HG02852 (cell line): ENCODE data around the gene NOXA1.
"Not testable (repeated sequence)": the region's sequence is repeated elsewhere in the genome, so short reads cannot be mapped to it uniquely, and the experiment has no call there.

Experiments used
- ATAC-seq: cut with Tn5 transposase; IDR thresholded peaks from one replicate; pipeline ENCODE4 v1.9.1; 2021; ENCODE audit warnings: mild to moderate bottlenecking, moderate library complexity; ENCODE audit not compliant: unreplicated experiment

The NOXA1 gene

DNA sequence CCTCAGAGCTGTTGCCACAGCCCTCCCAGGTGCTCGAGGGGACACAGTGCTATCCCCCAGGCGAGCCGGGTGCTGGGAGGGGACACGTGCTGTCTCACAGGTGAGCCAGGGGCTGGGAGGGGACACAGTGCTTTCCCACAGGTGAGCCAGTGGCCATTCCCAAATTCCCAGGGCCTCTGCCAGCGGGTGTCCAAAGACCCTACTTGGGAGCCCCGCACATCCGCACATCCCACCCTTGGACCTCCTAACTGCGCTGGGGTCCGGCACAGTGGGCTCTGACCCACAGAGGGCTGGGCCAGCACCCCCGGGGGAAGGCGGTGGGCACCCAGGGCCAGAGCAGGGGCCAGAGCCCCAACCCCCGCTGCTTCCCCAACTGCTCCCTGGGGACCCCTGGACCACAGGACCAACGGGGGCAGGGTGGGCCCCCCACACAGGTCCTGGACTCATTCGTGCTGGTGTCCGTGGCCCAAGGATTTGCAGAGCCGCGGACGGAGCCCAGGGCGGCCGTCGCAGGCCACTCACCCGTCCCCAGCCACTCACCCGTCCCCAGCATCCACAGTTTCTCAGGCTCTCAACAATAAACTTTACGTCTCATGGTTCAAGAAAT lies 18.1 kb upstream of the NOXA1 start:
- no peak for ATAC-seq

DNA sequence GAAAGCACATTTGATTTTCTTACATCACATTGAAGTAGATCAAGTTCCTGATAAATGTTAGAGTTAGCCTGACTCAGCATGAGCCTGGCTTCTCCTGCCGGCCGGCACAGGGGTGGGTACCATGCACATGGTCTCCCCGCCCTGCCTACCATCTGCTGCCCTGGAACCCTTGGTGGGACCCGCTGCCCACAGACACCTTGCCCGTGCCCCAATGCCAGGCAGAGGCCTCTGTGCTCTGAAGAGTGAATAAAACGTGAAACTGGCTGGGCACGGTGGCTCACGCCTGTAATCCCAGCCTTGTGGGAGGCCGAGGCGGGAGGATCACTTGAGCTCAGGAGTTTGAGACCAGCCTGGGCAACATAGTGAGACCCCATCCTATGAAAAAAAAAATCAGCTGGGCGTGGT lies 17.5 kb upstream of the NOXA1 start:
- ATAC-seq, result no peak

DNA sequence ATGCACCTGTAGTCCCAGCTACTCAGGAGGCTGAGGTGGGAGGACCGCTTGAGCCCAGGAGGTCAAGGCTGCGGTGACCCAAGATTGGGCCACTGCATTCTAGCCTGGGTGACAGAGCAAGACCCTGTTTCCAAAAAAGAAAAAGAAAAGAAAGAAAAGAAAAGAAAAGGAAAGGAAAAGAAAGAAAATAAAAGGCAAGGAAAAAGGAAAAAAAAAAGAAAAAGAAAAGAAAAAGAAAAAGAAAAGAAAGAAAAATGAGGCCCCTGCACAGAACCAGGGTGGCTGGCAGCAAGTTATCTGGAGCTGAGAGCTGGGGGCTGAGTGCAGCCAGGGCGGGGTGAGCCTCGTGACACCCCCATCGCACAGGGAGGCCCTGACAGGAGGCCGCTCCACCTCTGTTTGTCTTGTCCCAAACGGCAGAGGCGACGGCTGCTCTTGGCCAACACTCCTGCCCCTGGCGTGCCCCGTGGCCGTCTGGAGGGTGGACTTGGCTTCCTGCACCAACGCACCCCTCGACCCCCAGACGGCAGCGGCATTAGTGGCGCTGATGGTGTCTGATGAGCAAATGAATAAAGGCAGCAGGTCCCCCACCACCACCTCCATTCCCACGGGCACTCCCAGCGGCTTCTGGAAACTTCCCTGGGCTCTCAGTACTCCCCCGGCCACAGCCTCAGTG lies 17.0 kb upstream of the NOXA1 start:
- no peak for ATAC-seq

DNA sequence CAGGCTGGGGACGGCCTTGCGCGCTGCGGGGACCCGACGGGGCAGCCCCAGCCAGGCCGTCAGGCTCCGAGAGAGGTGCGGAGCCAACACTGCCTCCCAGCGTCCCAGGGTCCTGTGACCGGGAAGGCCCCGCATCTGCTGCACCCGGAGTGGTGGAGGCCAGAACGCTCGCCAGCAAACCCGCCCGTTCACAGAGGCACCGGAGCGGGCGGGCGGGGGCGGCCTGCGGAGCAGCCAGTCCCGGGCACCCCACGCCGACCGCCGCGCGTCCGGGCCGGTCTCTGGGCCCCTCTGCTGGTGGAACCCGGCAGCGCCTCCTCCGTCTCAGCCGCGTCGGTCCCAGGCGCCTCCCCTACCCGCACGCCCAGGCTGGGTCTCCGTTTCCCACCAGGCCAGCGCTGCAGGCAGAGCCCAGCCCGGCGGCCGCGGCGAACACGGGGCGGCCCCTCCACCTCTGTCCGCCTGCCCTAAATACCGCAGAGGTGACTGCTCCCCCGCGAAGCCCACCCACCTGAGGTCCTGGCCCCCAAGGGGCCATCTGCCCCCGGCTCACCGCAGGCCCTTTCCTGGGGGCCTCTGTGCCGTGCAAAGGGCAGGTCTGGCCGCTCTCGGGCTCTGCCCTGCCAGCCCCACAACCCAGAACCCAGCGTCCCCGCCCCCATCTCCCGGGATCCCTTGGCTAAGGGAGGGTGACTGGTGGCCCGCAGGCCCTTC lies 16.2 kb upstream of the NOXA1 start:
- no peak for ATAC-seq

DNA sequence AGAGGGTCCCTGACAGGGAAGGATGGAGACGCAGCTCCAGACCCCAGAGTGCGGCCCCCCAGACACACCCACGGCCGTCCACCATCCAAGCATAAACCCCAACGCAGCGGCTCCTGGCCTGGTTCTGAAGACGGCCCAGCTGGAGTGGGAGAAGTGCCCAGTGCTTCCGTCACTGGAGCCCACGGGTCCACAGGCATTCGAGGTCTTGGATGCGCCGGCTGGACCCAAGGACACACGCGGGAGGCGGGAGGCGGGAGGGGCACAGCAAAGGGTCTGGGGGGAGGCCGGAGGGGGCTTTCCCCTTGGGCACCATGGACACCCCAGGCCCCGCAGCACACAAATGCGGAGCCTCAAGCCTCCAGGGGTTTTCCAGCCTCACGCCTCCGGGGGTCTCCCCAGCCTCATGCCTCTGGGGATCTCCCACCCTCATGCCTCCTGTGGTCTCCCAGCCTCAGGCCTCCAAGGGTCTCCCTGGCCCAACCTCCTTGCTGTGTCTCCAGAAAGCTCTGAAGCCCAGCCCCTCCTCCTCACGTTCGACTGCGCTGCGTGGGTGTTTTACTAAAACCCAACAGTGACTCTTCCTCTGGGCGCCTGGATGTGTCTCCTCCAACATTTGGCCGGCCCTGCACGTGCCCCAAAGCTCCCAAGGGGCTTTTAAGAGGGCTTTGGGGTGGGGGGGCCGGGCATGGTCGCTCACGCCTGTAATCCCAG lies 15.4 kb upstream of the NOXA1 start:
- ATAC-seq, result no peak

DNA sequence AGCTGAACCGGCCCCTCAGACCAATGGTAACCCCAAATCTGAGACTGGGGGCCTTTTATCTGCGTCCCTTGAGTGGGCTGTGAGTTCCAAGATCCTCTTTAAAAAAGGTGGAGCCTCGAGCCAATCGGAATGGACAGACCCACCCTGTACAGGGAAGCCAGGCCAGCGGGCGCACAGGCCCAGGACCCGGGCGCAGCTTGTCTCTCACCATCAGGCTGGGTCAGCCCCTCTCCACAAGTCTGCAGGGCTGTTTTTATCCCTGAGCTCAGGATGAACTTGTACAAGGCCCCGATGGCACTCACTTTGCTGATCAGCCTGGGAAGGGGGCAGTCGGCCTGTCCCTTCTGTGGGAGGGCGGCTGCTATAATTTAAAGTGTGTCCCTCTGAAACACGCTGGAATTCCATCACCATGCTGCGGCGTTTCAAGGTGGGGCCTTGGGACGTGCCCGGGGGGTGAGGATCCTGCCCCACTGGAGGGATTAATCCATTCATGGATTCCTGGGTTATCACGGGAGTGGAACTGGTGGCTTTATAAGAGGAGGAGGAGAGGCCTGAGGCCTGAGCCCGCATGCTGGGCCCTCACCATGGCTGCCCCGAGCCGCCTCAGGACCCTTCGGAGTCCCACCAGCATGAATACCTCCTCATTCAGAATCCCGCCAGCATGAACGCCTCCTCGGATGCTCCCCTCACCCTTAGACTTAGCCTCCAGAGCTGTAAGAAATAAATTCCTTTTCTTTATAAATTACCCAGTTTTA lies 14.4 kb upstream of the NOXA1 start:
- ATAC-seq, result no peak

DNA sequence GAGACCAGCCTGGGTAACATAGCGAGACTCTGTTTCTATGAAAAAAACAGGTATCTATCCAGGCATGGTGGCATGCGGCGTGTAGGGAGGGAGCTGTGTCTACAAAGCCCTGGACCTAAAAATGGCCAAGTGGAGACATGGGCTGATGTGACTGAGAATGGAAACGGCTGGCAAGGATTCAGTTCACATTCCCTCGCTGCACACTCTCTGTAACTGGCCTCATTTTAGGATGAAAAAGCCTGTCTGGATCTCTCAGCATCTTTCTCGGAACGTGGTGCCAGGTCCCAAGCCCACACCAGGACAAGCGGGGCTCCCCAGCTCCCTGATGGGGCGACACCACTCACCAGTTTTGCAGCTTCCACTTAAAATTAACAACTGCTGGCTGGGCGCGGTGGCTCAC lies 13.7 kb upstream of the NOXA1 start:
- no peak for ATAC-seq

DNA sequence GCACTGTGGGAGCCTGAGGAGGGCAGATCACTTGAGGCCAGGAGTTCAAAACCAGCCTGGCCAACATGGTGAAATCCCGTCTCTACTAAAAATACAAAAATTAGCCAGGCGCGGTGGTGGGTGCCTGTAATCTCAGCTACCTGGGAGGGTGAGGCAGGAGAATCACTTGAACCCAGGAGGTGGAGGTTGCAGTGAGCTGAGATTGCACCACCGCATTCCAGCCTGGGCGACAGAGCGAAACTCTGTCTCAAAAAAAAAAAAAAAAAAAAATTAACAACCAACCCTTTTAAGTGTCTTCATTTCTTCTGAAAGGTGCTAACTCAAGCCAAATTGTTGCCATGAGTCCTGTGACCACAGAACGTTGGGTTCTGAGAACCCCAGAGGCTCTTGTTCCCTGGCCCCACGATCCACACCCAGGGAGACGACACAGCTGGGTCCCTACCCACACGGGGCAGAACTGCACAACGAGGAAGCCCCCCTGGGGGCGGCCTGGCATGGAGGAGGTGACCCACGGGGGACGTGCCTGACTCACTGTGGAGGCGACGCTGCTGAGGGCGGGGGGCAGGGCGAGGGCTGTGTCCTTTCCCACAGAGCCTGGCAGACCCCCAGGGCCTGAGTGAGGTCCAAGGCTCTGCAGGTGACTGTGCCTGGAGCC lies 12.8 kb upstream of the NOXA1 start:
- not testable (repeated sequence) for ATAC-seq

DNA sequence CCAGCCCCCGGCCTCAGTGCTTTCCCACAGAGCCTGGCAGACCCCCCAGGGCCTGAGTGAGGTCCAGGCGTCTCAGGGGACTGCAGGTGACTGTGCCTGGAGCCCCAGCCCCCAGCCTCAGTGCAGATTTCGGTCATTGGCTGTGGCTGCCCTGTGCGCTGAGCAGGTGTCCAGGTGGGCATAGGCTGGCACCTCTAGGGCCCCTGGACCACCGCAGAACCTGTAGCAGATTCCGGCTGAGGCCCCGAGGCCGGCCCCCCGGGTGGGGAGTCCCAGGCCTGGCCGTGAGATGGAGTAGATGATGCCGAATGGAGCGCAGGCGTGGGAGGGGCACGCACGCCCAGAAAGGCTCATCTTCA lies 12.3 kb upstream of the NOXA1 start:
- no peak for ATAC-seq

DNA sequence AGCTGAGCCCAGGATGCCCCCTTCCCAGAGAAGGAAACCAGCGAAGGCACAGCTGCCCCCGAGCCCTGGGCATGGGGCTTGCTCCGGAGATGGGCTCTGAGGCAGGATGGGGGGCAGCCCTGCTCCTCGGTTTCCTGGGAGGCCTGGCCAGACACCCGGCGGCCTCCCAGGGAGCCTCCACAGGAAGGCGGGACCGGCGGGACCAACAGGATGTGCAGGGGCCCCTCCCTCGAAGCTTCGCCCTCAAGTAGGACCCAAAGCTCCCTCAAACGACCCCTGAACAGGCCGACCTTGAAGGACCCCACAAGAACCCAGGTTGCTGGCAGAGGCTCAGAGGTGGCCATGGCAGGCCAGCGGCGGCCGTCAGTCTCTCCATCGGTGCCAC lies 11.9 kb upstream of the NOXA1 start:
- no peak for ATAC-seq

DNA sequence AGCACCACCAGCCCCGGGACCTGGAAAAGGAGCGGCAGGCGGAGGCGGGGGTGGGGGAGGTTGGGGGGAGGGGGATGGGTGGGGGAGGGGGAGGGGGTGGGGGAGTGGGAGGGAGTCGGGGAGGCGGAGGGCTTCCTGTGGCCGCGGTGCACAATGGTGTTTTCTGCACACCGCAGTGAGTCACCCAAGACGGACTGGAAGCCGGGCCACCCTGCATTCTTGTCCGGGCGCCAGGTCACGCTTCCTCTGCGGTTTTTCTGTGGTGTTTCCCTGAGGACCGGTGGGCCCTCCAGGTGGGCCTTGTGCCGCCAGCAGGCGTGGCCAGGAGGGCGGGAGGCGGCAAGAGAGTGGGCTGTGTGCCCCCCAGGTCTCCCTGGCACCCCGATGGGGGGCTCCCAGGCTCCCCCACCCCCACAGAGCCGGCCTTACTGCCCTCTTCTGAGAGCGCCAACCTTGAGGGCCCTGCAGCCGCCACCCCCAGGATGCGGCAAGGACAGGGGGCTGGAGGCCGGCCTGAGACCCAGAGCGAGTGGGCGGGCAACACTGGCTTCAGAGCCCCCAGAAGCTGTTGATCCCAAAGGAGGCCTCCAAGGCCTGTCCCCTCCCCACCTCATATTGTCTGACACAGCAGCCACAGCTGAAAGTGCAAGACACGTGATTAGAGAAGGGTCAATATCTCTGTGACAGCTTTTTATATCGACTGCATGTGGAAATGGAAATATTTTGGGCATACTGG lies 11.4 kb upstream of the NOXA1 start:
- ATAC-seq, result no peak

DNA sequence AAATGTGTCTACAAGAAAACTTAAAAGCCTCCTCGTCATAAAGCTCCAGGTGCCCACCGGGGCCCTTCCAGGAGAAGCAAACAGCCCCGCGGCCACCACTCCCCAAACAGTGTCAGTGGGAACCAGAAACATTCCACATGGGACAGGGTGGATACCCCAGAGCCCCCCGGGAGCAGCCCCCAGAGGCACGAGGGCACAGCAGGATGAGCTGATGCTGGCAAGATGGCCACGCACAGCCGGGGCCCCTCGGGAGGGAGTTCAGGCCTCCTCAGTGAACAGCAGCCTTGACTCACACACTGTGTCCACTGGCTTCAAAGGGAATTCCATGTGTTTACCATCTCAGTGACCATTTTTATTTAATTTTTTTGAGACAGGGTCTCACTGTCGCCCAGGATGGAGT lies 10.8 kb upstream of the NOXA1 start:
- no peak for ATAC-seq

DNA sequence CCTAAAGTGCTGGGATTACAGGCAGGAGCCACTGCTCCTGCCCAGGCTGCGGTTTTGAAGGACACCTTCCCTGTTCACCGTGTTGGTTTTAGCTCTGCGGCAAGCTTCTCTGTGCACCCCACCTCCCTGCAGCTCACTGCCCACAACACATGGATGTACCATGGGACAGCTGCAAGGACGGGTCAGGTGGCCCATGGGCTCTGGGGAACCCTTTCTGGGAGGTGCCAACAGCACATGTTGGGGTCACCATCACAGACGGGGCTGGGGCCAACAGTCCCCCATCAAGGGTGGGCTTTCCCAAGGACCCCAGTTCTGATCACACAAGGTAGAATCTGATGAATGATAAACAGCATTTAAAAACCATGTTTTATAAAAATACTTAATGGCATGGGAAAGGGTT lies 7.7 kb upstream of the NOXA1 start:
- ATAC-seq, result no peak

DNA sequence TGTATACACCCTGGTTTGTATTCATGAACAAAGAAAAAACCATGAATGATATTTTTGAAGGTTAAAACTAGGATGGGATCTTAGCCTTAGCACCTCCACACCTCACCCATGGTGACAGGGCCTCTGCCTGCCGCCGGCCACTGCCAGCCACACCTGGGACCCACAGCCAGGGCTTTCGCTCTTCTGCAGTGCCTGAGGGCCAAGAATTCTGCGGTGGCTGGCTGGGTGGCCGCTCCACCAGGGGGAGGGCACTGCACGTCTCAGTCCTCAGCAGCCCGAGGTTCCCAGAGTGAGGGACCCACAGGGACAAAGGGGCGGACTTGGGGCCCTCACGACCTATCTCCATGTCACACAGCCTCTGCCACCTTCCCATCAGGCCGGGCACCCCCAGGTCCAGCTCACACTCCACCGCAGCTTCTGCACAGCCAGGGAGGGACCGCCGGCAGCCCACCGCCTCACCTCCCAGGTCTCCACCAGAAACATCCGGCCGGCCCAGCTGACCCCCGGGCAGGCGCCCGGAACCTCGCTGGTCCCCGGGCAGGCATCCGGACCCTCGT lies 7.1 kb upstream of the NOXA1 start:
- no peak for ATAC-seq

DNA sequence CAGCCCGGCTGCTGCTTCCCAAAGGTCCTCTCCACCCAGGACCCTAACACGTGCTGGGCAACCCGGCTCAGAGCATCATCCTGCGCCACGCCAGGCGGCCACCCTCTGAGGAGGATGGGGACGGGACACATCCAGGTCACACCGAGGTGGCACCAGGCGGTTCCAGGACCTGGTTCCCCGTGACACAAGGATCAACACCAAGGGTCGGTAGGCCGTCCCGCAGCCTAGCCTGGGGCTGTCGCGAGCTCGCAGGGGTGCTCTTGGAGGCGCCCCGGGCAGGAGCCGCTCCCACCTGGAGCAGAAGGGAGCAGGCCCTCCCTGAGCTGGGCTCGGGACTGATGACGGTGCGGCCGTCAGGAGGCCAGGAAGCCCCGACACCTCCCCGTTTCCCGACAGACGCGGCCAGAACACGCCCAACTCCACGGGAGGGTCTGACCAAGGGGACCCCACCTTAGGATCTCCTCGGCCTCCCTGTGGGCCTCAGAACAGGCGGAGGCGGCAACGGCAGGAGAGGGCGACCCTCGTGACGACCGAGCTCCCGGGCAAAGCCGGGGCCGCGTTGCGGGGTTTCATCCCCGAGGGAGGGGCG lies 6.5 kb upstream of the NOXA1 start:
- no peak for ATAC-seq

DNA sequence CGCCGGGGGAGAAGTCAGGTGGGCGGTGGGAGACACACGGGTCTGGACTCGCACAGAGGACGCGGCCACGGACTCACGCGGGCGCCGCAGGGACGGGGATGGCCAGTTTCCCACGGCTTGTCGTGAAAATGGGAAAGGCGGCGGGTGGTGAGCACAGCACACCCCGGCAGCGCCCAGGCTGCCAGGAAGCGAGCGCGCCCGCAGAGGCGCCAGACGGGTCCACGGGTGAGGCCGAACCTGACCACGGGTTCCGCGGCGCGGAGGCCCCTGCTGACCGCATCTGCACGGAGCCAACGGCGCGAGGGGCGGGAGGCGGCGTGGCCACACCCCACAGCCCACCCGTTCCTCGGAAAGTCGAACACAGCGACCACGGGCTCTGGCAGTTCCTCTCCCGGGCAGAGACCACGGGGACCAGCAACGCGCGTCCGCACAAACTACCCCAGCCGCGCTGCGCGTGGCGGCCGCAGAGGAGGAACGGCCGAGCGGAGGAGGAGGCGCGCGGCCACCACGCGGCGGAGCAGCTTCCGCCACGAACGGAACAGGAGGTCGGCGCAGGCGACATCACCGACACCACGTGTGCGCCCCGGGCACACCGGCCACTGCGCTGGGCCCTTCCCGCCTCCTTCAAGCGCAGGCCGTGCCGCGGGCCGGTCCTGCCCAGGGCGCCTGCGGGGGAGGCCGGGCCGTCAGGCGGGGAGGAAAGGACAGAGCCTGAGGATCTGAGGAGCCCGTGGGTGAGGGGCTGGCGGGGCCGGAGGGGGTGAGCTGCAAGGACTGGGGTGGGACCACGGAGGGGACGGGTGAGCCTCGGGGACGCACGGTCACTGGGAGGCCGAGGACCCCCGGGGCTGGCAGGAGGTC lies 5.8 kb upstream of the NOXA1 start:
- no peak for ATAC-seq

DNA sequence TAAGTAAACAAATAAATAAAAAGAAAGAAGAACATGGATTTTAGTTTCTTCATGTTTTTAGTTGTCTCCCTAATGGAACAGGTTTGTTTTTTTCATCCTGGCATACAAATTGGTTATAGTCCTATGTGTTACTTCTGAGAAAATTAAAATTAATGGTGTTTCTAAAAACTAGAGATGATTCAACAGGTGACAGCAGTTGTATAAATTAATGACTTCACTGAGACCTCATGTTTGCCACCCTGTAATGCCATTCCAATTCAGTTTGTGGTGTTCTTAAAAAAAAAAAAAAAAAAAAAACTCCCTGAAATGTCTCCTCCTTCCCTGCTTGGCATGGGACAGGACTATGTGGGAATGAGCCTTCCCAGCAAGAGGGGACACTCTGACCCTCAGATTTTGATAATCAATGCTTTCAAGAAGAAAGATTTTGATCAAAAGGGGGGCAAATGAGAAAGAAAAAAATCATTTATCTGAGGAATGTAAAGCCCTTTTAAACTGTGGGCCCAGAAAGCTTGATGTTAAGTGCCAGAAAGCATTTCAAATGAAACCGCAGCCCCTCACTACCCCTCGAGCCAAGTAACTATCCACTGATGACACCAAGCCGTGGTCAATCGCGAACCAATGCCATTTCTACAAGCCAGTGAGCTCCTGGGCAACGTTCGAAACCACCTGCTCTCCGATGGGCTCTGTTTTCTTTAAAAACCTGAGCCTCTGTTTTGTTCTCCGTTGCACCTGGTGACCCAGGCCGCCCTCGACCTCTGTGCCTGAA lies 1.2 kb upstream of the NOXA1 start:
- no peak for ATAC-seq
